Stomach smooth muscle (tissue), 2 donors: ENCODE data around the gene RNF39.

ENCODE experiments used
- H3K27ac ChIP-seq: one replicate; pipeline ENCODE4 v1.7.0; 2013; ENCODE audit warnings: mild to moderate bottlenecking, low read length, inconsistent platforms
- H3K27me3 ChIP-seq, 2 donors: one replicate each; pipeline ENCODE4 v1.7.0; 2013; ENCODE audit warnings: low read length in 2 of 2; ENCODE audit not compliant: insufficient read depth in 2 of 2, control insufficient read depth in 1 of 2
- H3K36me3 ChIP-seq, 2 donors: one replicate each; pipeline ENCODE4 v1.7.0; 2013; ENCODE audit warnings: low read length in 2 of 2; ENCODE audit not compliant: control insufficient read depth in 2 of 2, insufficient read depth in 2 of 2
- H3K4me1 ChIP-seq: one replicate; pipeline ENCODE4 v1.7.0; 2013; ENCODE audit warnings: low read length; ENCODE audit not compliant: control insufficient read depth, insufficient read depth
- H3K4me3 ChIP-seq, 2 donors: one replicate each; pipeline ENCODE4 v1.7.0; 2013; ENCODE audit warnings: low read length in 2 of 2
- H3K9ac ChIP-seq, 2 donors: one replicate each; pipeline ENCODE4 v1.7.0; 2013; ENCODE audit warnings: low read length in 2 of 2, mild to moderate bottlenecking in 1 of 2
- H3K9me3 ChIP-seq, 2 donors: one replicate each; pipeline ENCODE4 v1.7.0; 2013; ENCODE audit warnings: low read length in 2 of 2; ENCODE audit not compliant: control insufficient read depth in 2 of 2
- donor health status: healthy.
- donor health status: Pancreatic carcinoma.

Gene RNF39

DNA sequence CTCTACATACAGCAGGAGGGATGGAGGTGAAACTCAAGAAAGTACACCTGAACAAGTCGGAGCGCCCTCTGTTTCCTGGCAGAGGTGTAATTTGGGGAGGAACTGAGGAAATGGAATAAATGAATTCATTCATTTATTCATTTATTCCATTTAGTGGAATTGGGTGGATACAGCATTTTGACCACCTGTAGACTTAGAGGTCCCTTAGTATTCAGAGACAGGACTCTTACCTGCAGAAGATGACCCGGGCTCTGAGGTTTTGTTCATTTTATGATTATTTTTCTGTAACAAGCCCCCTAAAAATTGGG, 28.3 kb upstream of the RNF39 start:
- Histone ChIP-seq H3K4me3 (peak overlapping the region in 1 of 2 donors; percentile 76), H3K9me3 (no peaks in the 10 kb centered on the region), H3K36me3 (no peaks in the 10 kb centered on the region), H3K27me3 (peaks cover 36 to 40% of the 10 kb centered on the region in 2 donors), H3K9ac (peak overlapping the region; percentile 40 to 51), H3K4me1 (peaks cover 33% of the 10 kb centered on the region), H3K27ac (no peak overlapping the region)

DNA sequence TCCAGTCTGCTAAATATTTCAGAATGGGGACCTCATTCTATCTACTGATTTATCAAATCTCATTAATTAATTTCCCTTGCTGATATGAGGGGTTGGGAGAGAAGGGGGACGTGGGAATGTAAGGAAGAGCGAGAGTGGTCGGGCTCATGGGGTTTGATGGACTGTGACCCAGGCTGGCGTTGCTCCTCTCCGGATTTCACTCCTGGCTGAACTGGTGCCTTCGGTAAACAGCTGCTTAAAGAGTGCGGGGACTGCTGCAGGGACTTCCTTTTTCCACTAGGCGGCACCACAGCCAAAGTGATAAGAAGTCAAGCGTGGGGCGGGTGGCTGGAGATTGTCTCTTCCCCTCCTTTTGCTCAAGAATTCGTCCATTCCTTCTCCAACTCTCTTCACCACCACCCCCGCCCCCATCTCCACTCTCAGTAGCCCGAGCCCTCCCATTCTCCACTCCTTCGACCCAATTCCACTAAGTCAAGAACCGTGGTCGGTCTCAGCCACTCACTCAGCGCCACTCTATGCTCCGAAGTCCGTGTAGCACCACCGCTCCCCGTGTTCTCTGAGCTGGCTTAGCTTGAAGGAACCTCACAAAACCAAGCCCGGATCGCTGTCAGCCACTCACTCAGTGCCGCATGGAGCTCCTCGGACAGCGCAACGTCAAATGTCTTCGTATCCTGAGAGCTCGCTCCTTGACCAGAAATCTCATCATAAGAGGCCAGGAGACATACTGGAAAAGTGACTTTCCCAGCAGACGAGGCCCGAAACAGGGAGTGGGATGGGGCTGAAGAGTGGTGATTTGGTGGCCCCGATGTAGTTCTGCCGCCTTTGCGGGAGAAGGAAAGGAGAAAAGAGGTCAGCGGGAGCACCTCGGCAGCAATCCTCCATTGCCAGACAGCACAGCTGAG, 27.7 kb upstream of the RNF39 start:
- no peaks in the 10 kb centered on the region for H3K9me3 ChIP-seq
- peaks cover 35 to 43% of the 10 kb centered on the region in 2 donors for H3K27me3 ChIP-seq
- no peak overlapping the region for H3K27ac ChIP-seq
- H3K4me1 ChIP-seq, result peaks cover 33% of the 10 kb centered on the region
- peak overlapping the region; percentile 40 to 51 for H3K9ac ChIP-seq
- peak overlapping the region; percentile 76 to 77 for H3K4me3 ChIP-seq
- no peaks in the 10 kb centered on the region for H3K36me3 ChIP-seq

DNA sequence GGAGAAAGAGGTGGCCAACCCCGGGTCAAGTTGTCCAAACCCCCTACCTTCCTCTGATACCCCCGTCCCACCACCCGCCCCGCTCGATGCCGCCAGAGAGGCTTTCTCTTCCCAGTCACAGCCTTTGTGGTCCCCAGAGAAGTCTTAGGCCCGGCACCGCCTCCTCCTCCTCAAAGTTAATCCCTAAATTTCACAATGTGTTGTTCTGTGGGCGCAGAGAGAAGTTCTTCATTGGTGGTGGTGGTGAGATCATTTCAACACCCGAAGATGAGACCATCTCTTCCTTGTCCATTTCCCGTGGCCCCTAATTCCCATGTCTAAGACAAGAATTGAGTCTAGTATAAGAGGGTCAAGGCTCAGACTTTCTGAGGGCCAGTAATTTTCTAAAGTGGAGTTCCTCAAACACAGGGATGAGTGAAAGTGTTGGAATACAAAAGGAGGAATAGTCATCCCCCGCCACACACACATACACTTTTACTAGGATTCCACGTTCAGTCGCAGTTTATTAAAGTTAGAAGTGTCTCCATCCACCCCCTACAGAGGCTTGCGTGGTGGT, 26.9 kb upstream of the RNF39 start:
- peak overlapping the region; percentile 36 to 55 for H3K9ac ChIP-seq
- H3K9me3 ChIP-seq, result no peaks in the 10 kb centered on the region
- H3K27me3 ChIP-seq, result peaks cover 41 to 45% of the 10 kb centered on the region in 2 donors
- no peak overlapping the region for H3K27ac ChIP-seq
- no peaks in the 10 kb centered on the region for H3K36me3 ChIP-seq
- peaks cover 33% of the 10 kb centered on the region for H3K4me1 ChIP-seq
- peak overlapping the region; percentile 74 to 77 for H3K4me3 ChIP-seq

DNA sequence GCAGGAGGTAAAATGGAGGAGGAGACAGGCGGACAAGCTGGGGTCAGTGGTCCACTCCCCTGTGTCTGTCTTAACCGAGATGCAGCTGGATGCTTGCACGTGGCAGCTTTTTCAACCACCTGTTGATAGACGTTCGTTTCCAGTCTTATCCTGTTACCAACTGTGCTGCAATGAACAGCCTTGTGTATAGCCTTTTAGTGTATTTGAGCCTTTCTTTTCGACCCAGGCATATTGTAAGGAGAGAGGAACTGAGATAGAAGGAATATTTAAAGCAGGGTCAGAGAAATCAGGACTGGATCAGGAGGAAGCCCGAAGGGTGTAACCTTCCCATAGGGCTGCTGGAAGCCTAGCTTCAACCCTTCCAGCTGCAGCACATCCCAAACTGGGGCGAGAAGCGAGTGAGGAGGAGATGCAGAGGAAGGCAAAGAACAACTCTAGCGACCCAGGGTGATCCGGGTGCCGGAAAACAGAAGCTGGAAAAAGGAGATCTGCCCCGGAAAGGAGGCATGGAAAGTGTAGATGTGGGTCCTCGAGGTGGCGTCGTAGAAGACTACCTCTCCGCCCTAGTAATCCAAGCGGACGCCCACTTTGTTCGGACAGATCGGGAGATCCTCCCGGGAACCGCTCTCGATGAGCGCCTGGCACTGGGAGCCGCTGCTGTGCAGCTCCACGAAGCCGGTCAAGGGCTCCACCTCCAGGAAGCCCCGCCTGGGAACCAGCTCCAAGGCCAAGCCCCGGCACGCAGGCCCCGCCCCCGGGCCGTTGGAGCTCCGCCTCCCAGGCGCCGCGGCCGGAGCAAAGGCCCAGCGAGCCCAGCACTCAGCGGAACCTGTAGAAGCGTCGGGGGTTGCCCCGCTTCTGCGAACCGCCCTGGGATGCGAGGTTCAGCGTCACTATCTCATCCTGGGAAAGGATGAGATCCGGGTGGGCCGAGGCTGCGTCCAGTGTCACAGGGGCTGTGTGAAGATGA, 26.2 kb upstream of the RNF39 start:
- Histone ChIP-seq H3K4me3 (peak overlapping the region; percentile 66 to 74), H3K27ac (no peak overlapping the region), H3K9ac (peak overlapping the region; percentile 29 to 55), H3K4me1 (peaks cover 33% of the 10 kb centered on the region), H3K36me3 (no peaks in the 10 kb centered on the region), H3K9me3 (no peaks in the 10 kb centered on the region), H3K27me3 (peaks cover 48 to 51% of the 10 kb centered on the region in 2 donors)

DNA sequence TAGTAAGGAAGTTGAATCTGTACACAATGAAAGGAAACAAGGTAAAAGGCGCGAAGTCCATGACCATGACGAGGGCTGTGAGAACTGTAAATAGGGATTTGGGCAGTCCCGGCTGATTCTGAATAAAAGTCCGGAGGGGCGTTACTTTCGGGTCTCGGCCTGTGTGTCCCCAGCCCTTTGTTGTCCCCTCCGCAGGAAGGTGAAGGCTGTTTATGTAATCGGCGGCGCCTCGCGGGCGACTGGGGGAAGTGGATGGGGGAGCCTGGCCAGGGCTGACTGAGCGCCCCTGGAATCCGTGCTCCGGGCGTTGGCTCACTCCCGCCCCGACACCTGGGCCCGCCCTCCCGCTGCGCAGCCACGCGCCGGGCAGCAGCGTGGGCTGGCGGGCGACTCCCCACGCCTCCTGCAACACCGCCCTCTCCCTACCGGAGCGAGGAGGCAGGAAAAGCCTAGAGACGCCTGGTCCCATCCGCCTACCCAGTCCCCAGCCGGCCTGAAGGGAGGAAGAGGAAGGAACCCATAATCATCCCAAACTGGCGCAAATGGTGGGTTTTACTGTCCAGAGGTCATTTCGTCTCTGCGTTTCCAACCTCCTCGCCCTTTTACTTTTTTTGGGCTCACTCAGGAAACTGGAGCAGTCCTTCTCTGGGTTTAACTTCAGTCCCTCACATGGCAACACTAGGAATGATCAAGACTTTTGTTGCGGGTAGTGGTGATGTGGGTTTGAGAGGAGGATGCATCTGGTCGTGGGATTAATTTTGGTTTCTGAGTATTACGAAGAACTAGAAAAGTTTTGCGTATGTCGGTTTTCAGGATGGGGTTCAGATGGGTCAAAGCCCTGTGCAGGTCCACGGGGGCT, 25.2 kb upstream of the RNF39 start:
- Histone ChIP-seq H3K9ac (no peak overlapping the region), H3K36me3 (no peaks in the 10 kb centered on the region), H3K27me3 (peaks cover 50% of the 10 kb centered on the region in 2 donors), H3K4me1 (peaks cover 33% of the 10 kb centered on the region), H3K27ac (no peak overlapping the region), H3K4me3 (peak overlapping the region; percentile 66 to 74), H3K9me3 (no peaks in the 10 kb centered on the region)

DNA sequence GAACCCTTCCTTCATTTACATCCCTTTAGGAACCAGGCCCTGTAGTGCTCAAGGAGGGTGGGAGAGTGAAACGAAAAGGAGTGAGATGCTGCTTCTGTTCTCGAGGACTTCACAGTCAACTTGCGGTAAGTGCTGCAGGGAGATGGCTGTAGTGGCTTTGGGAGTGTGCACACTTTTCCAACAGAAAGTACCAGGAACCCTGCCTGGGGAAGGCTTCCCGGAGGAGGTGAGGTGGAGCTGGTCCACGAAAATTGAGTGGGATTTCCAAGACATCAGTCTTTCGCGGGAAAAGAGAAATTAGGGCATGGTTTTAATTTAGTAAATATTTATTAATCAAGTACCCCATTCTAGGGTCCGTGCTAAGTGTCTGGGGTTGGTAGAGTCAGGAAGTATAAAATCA, 24.6 kb upstream of the RNF39 start:
- H3K27me3 ChIP-seq, result peaks cover 54% of the 10 kb centered on the region in 2 donors

DNA sequence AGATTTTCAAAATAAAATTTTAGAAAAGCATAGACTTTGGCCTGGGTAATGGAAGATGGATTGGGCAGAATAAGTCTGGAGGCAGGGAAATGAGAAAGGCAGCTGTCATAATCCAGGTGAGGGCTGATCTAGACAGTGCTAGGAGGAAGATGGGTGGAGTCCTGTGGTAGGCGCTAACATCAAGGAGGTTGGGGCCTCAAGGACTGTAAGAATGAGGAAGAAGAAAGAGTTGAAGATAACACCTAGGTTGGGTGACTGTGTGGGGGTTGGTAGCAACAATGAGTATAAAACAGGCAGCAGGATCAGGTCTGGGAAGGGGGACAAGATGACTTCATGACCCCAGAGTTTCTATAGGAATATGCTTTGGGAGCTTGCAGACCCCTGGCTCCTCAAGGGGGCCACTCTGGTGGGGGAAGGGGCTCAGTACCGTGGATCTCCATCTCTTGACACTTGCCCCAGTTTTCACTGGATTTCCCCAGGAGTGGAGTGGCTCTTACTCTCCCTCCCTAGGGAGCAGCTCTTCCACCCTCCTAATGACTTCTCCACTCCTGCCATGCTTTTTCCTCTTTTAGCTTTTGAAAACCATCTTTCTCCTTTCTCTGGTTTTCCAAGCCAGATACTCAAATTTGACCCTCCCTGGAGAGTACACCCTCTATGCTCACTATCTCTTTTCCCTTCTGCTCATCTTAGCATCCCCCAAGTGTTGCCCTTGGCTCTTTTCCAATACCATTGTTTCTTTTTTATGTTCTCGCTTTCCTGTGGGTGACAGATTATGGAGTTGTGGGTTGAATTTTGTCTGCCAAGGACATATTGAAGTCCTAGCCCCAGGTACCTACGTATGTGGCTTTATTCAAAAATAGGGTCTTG, 22.6 kb upstream of the RNF39 start:
- no peaks in the 10 kb centered on the region for H3K36me3 ChIP-seq
- peaks cover 46 to 63% of the 10 kb centered on the region in 2 donors for H3K27me3 ChIP-seq
- H3K9me3 ChIP-seq, result no peaks in the 10 kb centered on the region
- H3K4me3 ChIP-seq, result no peak overlapping the region
- H3K27ac ChIP-seq, result no peak overlapping the region
- peaks cover 26% of the 10 kb centered on the region for H3K4me1 ChIP-seq
- no peak overlapping the region for H3K9ac ChIP-seq

More for the DNA sequence above, 24.6 kb upstream of the RNF39 start:
- H3K4me3 ChIP-seq, result peak overlapping the region in 1 of 2 donors; percentile 74
- no peaks in the 10 kb centered on the region for H3K36me3 ChIP-seq
- H3K9me3 ChIP-seq, result no peaks in the 10 kb centered on the region
- no peak overlapping the region for H3K27ac ChIP-seq
- peaks cover 33% of the 10 kb centered on the region for H3K4me1 ChIP-seq
- H3K9ac ChIP-seq, result no peak overlapping the region

DNA sequence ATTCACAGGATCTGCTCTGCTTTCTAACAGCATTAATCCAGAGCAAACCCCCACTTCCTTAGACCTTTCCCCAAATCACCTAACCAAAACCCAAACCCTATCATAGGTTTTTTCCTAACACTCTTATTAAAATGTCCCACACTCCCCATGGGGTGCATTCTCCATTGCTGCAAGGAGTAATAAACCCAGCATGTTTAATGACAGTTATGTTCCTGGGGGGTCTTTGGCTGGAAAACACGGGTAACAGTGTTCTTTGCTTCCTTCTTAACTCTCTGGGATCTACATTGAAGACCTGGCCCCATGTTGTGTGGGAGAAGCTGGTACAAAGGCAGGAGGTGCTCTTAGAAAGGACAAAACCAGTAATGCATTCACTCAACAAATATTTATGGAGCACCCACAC, 21.3 kb upstream of the RNF39 start:
- no peak overlapping the region for H3K4me3 ChIP-seq
- H3K36me3 ChIP-seq, result no peaks in the 10 kb centered on the region
- H3K27me3 ChIP-seq, result peaks cover 52 to 69% of the 10 kb centered on the region in 2 donors
- H3K9me3 ChIP-seq, result no peaks in the 10 kb centered on the region
- peaks cover 15% of the 10 kb centered on the region for H3K4me1 ChIP-seq
- no peak overlapping the region for H3K9ac ChIP-seq
- no peak overlapping the region for H3K27ac ChIP-seq

DNA sequence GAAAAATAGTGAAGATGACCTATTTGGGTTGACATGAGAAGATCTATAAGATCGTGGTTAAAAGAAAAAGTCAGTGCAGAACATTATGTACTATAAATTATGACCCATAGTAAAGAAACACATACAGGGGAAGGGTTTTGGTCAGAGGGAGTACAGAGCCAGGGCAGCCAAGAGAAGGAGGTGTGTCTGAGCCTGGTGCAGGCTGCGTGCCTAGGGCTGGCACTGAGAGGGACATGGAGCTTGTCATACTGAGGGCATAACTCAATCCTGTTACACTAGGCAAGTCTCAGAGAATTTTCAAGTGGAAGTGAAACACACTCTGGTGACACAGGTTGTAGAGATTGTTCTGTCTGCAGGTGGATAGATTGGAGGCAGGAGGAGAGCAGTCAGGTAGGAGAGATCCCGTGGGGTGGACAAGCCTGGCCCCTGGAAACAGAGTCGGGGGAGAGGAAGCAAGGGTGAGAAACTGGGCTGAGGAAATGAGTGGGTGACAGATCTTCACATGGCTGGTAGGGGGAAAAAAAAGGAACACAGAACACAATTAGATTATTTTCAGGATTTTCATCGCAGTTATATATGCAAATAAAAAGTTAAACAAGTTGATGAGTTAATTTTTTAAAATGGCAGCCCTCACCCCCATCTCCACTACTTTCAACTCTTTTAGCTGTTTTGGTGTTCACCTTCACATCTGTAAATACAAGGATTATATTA, 18.5 kb upstream of the RNF39 start:
- H3K4me1 ChIP-seq, result no peaks in the 10 kb centered on the region
- no peak overlapping the region for H3K9ac ChIP-seq
- H3K27me3 ChIP-seq, result peaks cover 40 to 61% of the 10 kb centered on the region in 2 donors
- no peak overlapping the region for H3K4me3 ChIP-seq
- H3K9me3 ChIP-seq, result no peaks in the 10 kb centered on the region
- no peaks in the 10 kb centered on the region for H3K36me3 ChIP-seq
- H3K27ac ChIP-seq, result no peak overlapping the region
